Endometrial microvascular endothelial cells (primary cell): Measurements from ENCODE around the gene CTNNA3. TPM values are rescaled to one million over a fixed set of nuclear protein-coding genes. Genes with fewer than 3 reads are reported as not detected.

Experiments used
- in situ Hi-C: cut with HindIII; loops from 2 replicates; pipeline ENCODE4 v1.10.0; 2017; ENCODE audit warnings: low sequenced_read_pairs, low pct_unique_long_range_greater_than_20kb; ENCODE audit errors: inconsistent ontology term
- total RNA-seq: library from RNA; depleted of rRNA; stranded (reverse); fragments of >200 nt; gene quantifications from one replicate; pipeline ENCODE4 v1.2.3, GENCODE V29; 2015; ENCODE audit errors: inconsistent ontology term

CTNNA3 gene
- total RNA-seq, 1 donor from 2014 or later, result not detected

DNA sequence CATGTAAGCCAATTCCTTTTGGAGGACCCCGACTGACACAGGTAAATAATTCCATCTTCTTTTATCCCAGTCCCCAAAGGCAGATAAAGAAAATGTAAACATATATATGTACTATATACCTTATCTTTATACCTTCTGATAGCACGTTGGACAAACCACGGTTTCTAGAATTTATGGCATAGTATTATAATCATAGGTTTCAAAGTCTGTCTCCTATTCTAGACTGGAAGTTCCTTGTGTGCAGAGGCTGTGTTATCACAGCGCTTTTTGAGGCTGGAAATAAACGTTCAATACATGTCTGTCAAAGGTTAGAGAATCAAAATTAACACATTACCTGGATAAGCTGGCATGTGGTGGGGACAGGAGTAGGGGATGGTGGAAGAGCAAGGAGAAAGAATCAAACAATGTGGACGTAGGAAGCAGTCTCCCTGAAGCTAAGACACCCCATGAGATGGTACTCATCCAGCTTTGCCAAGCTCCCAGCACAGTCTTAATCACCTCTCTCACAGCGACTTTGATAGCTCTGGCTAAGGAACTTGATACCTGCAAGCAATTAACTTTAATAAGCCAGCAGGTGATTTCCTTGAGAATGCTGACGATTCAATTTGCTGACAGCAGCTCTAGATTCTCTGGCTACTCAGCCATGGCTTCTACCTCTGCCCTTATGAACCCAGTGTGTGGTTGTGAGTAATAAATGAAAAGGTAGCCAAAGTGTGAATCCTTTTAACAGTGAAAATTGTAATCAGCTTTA is 978.6 kb downstream of the CTNNA3 start:
- in situ Hi-C loops, result no loop called here

GRCh38 chr10:66714741-66715140 is 981.3 kb downstream of the CTNNA3 start:
- in situ Hi-C loops, result no loop called here

DNA sequence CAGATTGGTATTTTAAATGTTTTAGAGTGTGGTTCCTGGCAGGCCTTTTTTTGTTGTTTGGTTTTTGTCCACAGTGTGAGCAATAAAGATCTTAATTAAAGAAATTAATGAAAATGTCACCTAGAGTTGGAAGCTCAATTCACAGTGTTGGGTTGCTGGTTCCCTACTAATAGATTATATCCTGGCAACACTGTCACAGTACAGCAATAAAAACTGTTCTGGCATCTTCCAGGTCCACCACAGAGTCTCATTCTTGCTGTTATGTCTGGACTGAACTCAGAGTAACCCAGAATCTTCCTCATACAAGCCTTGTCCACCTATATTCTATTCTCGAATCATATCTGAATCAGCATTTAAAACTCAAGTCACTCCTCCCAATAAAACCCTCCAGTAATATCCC is 982.6 kb downstream of the CTNNA3 start:
- in situ Hi-C loops, result no loop called here

DNA sequence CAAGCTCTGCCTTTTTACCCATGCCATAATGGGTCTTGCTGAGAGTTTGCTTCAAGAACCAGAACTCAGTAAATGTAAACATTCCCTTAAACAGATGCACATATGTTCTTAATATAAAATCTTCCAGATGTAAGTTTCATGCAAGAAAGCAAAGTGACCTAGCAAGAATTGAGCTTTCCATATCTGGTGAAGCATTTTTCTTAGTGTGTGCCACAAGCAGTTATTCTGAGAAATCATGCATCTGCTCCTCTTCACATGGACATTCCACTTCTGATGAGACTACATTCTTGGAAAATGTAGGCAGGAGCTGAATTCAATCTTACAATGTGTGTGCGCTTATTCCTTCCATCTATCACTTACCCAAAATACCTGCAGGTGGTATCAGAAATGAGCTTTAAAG is 997.9 kb downstream of the CTNNA3 start:
- in situ Hi-C loops, result no loop called here

DNA sequence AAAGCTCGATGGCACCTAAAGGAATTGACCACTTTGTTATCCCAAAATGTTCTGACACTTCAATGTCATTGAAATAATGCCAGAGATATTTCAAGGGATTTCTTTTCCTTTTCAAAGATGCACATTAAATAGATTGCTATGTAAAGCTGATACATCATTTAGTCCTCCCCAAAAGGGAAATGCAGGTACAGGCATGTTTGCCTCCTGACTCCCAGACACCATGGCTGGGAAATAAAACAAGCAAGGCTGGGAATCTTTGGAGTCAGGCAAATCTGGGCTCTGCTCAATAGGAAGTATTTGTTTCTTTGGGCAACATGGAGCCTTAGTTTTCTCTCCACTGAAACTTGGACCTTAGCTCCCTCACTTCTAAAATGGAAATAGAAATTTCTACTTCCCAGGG is 1000.9 kb downstream of the CTNNA3 start:
- in situ Hi-C loops, result no loop called here

- in situ Hi-C loops, result no loop called here
Observed at GRCh38 chr10:66684581-66684980, 1011.4 kb downstream of the CTNNA3 start.

DNA sequence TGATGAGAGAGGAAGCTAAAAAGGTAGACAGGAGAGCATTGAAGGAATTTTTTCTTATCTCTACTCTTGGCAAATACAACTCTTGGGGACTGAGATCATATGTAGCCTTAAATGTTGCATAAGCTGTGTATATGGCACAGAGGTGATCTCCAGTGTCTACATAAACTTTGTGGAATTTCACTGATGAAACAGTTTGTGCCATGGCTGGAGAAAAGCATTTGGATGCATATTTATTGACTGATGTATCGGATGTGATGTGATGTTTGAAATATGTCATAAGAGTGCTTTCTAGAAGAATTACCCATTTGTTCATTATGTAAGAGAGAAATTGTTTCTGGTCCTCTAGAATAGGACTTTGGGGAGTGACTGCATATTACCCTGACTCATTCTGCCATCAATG is 1015.1 kb downstream of the CTNNA3 start:
- in situ Hi-C loops, result no loop called here

DNA sequence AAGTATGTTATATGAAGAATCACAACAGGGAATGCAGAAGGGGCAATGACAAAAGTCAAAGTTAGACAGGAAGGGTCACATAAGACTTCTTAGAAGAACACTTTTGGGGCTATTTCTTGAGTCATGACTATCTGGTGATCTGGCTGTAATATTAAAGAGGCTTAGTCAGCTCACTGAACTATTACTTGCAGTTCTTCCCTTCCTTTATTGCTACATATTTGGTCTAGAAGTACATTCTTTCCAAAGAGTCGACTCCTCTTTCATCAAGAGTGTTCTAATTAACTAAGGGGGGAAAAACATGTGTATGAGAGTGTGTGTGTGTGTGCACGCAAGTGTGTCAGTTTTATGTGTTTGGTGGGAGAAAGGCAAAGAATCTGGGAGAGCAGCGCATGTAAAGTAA is 1017.5 kb downstream of the CTNNA3 start:
- in situ Hi-C loops, result no loop called here

- in situ Hi-C loops, result no loop called here
Observed at GRCh38 chr10:66673071-66673470, 1022.9 kb downstream of the CTNNA3 start.

- in situ Hi-C loops, result no loop called here
Observed at GRCh38 chr10:66671562-66671961, 1024.4 kb downstream of the CTNNA3 start.

DNA sequence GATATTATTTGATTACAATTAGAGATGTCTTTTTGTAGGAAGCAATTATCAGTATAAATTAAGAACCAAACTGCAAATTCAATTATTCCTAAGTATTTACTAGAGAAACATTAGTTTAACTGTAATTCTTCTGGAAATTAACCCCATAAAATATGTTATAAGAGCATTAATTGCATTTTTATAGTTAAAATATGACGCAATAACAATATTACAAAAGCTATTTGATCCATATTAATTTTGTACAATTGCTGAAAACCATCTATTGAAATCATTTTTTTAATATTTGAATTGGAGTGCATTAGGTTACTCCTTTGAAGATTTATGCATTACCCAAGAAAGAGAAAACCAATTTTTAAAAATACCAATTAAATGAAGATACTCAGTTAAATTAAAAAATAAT is 1024.9 kb downstream of the CTNNA3 start:
- in situ Hi-C loops, result no loop called here

GRCh38 chr10:66656499-66656898 is 1039.5 kb downstream of the CTNNA3 start:
- in situ Hi-C loops, result no loop called here

DNA sequence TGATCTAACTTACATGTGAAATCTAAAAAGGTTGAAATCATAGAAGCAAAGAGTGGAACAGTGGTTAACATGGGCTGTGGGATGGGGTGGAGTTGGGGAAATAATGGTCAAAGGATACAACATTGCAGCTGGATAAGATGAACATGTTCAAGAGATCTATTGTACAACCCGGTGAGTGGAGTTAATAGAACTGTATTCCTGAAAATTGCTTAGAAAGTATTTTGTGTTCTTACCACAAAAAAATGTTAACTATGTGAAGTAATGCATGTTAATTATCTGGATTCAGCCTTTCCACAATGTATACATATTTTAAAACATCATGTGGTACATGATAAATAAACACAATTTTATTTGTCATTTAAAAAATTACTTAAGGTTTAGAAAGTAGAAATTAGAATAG is 1041.1 kb downstream of the CTNNA3 start:
- in situ Hi-C loops, result no loop called here

DNA sequence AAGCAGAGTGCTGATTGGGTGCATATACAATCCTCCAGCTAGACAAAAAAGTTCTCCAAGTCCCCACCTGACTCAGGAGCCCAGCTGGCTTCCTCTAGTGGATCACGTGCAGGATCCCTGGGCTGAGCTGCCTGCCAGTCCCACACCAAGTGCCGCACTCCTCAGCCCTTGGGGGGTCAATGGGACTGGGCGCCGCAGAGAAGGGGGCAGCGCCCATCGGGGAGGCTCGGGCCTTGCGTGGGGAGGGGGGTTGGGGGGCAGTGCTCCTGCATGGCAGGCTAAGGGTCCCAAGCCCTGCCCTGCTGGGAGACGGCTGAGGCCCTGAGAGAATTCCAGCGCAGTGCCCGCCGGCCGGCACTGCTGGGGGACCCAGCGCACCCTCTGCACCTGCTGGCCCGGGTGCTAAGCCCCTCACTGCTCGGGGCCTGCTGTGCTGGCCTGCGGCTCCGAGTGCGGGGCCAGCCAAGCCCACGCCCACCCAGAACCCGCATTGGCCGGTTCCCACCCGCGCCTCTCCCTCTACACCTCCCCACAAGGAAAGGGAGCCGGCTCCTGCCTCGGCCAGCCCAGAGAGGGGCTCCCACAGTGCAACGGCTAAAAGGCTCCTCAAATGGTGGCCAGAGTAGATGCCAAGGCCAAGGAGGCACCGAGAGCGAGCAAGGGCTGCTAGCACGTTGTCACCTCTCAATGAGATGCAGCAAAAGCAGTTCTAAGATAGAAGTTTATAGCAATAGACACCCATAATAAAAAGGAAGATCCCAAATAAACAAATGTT is 1044.5 kb downstream of the CTNNA3 start:
- in situ Hi-C loops, result no loop called here

GRCh38 chr10:66649626-66650025 is 1046.4 kb downstream of the CTNNA3 start:
- in situ Hi-C loops, result no loop called here

DNA sequence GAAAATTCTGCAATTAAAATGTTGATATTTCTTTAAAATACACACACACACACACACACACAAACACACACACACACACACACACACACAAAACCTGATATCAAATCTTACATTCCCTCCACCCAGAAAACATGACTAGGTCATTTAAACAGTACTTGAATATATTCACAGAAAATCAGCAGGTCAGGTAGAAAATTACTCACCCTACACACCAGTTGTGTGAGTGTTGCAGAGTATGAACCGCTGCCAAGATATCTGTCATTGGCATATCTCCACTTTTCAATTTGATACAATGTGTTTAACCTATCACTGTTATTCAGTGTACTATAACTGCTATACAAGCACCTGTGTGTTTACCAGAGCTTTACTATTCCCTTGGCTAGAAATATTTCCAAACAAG is 1053.8 kb downstream of the CTNNA3 start:
- in situ Hi-C loops, result no loop called here

DNA sequence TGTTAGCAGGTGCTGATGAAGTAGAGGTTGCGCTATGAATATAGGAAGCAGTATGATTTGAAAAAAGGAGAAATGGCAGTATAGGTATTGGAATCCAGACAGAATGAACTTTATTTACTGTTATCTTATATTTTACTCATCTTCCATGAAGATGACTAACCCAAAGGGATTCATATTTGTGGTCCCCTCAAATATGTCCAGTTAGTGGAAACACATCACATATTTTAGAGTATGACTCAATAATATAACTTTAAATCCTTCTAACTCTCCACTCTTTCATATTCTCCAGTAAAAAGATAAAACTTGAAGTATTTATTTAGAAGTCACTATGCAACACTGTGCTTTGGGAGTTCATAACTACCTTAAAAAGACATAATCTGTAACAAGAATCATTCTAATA is 1056.6 kb downstream of the CTNNA3 start:
- in situ Hi-C loops, result no loop called here

- in situ Hi-C loops, result no loop called here
Observed at GRCh38 chr10:66637273-66638036, 1058.5 kb downstream of the CTNNA3 start.

GRCh38 chr10:66629996-66630395 is 1066.0 kb downstream of the CTNNA3 start:
- in situ Hi-C loops, result no loop called here

- in situ Hi-C loops, result no loop called here
Observed at GRCh38 chr10:66627156-66627555, 1068.8 kb downstream of the CTNNA3 start.
